Right renal cortex interstitium (tissue), 3 donors: Measurements from ENCODE around the gene XIST. TPM values are rescaled to one million over a fixed set of nuclear protein-coding genes. Genes with fewer than 3 reads are reported as not detected.
"Not testable (repeated sequence)": the region's sequence is repeated elsewhere in the genome, so short reads cannot be mapped to it uniquely, and the experiment has no call there.

Experiments used
- DNase-seq, 3 donors: peaks; one replicate each; pipeline ENCODE4 v3.0.0-alpha.2; 2013; ENCODE audit warnings: low read depth in 3 of 3, low spot score in 2 of 3
- polyA plus RNA-seq, 3 donors: library from polyadenylated mRNA; unstranded; fragments of 120-200 nt; gene quantifications; one replicate each; pipeline ENCODE4 v1.2.1, GENCODE V29; 2013; ENCODE audit not compliant: insufficient read length in 3 of 3

Gene XIST
- under 1 TPM; 0.07 to 0.19 (median 0.12) TPM for polyA plus RNA-seq

GRCh38 chrX:73852467-73852866 is at the start of gene XIST:
TSS of gene XIST (minus strand) at chrX:73852714.
- DNase-seq = no peak

DNA sequence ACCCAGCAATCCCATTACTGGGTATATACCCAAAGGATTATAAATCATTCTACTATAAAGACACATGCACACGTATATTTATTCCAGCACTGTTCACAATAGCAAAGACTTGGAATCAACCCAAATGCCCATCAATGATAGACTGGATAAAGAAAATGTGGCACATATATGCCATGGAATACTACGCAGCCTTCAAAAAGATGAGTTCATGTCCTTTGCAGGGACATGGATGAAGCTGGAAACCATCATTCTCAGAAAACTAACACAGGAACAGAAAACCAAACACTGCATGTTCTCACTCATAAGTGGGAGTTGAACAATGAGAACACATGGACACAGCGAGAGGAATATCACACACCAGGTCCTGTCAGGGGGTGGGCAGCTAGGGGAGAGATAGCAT is 45.8 kb upstream of the XIST start:
- not testable (repeated sequence) for DNase-seq

DNA sequence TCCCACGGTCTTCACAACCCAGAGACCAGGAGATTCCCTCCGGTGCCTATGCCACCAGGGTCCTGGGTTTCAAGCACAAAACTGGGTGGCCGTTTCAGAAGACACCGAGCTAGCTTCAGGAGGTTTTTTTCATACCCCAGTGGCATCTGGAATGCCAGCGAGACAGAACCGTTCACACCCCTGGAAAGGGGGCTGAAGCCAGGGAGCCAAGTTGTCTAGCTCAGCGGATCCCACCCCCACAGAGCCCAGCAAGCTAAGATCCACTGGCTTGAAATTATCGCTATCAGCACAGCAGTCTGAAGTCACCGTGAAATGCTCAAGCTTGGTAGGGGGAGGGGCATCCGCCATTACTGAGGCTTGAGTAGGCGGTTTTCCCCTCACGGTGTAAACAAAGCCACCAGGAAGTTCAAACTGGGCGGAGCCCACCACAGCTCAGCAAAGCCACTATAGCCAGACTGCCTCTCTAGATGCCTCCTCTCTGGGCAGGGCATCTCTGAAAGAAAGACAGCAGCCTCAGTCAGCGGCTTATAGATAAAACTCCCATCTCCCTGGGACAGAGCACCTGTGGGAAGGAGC is 40.1 kb upstream of the XIST start:
- not testable (repeated sequence) for DNase-seq

DNA sequence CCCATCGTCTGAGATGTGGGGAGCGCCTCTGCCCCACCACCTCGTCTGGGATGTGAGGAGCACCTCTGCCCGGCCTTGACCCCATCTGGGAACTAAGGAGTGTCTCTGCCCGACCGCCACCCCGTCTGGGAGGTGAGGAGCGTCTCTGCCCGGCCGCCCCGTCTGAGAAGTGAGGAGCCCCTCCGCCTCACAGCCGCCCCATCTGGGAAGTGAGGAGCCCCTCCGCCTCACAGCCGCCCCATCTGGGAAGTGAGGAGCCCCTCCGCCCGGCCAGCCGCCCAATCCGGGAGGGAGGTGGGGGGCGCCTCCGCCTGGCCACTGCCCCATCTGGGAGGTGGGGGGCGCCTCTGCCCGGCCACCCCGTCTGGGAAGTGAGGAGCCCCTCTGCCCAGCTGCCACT is 29.7 kb upstream of the XIST start:
- not testable (repeated sequence) for DNase-seq

- DNase-seq = no peak
Observed at GRCh38 chrX:73877687-73878086, 25.2 kb upstream of the XIST start.

DNA sequence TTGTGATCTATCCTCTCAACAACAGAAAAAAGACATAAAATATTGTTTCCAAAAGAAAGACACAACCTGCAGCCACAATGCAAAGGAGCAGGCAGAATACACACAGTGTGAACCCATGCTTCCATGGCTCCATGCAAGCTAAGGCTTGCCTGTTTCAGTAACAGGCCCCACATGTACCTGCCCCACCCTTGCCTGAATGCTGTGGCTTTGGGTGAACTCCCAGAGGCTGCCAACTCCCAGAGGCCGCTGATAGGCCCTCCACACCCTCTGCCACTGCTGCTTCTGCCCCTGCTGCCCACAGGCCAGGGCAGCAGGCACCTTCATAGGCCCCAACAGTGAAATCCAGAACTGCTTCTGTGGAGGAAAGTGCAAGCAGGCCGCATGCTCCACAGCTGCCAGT is 24.4 kb upstream of the XIST start:
- DNase-seq = no peak

GRCh38 chrX:73868916-73869315 is 16.4 kb upstream of the XIST start:
- DNase-seq = no peak

DNA sequence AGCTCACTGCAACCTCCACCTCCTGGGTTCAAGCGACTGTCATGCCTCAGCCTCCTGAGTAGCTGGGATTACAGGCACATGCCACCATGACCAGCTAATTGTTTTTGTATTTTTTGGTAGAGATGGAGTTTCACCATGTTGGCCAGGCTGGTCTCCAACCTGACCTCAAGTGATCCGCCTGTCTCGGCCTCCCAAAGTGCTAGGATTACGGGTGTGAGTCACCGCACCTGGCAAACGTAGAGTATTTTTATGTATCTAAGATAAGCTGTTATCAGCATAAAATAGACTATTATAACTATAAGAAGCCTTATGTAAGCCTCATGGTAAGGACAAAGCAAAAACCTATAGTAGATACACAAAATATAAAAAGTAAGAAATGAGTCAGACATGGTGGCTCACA is 14.6 kb upstream of the XIST start:
- DNase-seq = no peak

GRCh38 chrX:73863852-73864251 is 11.3 kb upstream of the XIST start:
- no peak for DNase-seq

DNA sequence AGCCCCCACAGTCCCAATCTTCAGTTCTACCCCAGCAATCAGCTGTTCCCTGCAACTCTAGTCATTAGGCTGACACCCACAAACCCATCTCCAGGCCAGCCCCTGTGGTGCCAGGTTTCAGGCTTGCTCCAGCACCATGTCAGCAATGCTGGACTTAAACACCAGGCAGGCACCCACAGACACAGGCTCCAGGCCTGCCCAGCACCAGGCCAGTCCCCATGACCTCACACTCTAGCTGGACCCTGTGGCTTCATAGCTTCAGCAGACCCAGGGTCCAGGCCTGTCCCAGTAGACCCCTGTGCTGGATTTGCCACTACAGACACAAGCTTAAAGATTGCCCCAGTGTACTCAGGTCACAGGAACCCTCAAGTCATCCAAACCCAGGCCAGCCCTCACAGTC is 10.8 kb upstream of the XIST start:
- DNase-seq = no peak

GRCh38 chrX:73859622-73860021 is 7.1 kb upstream of the XIST start:
- no peak for DNase-seq

DNA sequence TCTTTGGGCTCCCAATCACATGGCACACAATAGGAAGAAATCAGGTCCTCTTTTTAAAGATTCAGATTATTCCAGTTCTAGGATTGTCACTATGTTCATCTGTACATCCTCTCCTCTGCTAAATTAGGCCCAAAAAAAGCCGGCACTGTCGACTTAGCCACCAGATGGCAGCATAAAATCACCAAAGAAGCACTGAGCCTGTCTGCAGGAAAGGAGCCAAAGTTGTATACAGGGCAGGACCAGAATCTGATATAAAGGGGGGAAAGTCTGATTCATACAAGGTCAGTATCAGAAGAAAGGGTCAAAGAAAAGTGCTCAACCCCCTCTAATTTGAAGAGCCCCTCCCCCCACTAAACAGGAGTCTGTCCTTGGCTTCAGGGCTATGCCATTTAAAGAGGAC is 3.0 kb upstream of the XIST start:
- peak; percentile 16 to 41 (median 30) for DNase-seq

GRCh38 chrX:73852022-73852421 is 492 bp downstream of the XIST start:
- DNase-seq = no peak

- no peak for DNase-seq
Observed at GRCh38 chrX:73851014-73852009, 1.2 kb downstream of the XIST start.

DNA sequence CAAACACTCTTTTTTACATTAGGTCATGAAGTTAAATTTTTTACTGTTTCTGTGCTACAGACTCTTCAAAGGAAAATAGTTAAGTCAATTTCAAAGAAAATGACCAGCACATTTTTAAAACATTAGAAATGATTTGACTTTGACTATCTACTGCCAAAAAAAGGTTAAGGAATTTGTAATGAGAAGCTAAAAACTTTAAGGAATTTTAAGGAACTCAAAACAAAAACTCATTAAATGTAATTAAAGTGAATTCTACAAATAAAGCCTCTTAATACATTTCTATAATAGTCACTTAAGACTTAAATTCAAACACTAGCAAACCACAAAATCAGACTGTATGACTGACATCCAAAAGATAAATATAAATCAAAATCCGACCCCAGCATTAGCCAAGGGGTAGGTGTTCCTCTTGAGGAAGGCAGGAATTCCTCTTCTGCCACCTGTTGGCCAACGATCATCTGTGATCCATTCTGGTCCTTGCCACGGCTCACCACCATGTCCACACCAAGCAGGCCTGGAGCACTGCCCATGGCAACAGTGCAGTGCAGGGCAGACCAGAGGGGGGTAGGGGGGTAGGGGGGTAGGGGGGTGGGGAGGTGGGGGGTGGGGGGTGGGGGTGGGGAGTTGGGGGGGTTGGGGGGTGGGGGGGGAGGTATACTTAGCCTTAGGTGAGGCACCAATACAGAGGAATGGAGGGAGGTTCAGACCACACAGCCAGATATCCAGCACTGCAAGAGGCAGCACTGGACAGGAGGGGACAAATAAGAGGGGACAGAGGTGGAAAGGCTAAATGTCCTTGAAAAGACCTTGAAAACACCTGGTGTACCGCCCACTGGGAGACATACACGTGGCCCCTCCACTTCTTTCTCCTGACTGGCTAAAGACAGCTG is 2.1 kb downstream of the XIST start:
- no peak for DNase-seq

DNA sequence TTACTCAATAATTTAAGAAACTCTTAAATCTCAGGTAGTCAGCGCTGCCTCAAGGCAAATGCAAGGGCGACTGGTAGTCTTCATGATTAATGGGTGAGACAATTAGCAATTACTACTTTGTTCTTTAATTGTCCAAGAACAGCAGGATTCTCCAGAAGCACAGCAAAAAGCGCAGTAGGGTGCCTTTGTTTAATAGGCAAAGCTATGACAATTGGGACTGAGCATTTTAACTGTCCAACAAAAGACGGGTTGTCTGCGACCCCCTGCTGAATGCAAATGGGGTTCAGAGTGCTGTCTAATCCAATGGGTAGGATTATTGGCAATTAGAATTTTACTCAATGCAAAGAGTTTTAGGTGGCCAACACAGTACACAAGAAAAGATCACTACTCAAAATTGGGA is 3.4 kb downstream of the XIST start:
- DNase-seq = no peak

- no peak for DNase-seq
Observed at GRCh38 chrX:73847991-73848390, 4.5 kb downstream of the XIST start.

DNA sequence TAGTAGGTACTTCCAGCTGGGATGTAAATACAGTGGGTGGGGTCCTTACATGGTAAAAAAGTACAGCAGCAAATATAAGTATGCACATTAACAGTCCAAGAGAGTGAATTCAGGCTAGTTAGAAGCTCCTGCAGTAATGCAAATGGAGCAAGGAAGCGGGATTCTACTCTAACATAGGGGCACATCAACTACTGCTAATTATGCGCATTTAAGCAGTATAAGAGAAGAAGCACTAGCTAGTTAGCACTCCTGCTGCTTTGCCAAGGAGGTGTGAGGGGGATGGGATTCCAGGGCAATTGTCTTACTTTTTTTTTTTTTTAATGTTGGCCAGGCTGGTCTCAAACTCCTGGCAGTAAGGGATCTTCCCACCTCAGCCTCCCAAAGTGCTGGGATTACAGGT is 5.4 kb downstream of the XIST start:
- DNase-seq = no peak

DNA sequence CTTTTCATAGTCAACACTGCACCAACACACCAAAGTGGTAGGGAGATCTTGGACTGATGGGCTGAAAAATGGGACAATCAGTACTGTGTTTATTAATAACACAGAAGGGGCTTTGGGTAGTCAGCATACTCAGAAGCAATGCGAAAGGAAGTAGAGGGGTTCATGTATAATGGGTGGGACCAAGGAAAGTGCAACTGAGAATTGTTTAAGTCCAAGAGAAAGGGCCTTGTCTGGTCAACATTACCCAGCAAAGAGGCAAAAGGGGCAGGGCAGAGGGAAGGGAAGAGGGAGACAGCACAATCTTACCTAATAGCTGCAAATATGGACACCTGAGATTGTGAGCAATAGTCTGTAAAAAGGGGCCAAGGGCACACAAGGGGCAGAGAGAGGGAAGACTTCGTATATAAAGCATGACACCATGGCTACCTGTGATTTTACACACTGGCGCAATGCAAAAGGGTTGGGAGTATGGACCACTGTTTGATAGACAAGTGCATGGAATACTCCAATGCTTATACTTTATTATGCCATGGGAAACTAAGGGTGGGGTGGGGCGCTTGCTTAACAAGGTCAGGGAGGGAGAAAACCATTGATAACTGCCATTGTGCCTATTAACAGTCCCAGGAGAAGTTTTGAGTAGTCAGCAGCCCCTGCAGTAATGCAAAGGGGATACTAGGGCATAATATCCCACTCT is 9.8 kb downstream of the XIST start:
- DNase-seq = no peak

- no peak for DNase-seq
Observed at GRCh38 chrX:73841337-73841736, 11.2 kb downstream of the XIST start.
